BJ (cell line): ENCODE data around the gene MIF. TPM values are rescaled to one million over a fixed set of nuclear protein-coding genes. Genes with fewer than 3 reads are reported as not detected.

Experiments used
- CTCF ChIA-PET: fragments of 350-600 bp; formaldehyde crosslinking; extraction: SDS; loops from one replicate; lab custom pipeline; 2021; ENCODE audit warnings: antibody characterized with exemption, inconsistent platforms; lab: Yijun Ruan, JAX
- POLR2A ChIA-PET: fragments of 300-600 bp; sonication (Branson Sonifier 250); formaldehyde crosslinking; extraction: SDS; loops from one replicate; lab custom pipeline; 2021; ENCODE audit warnings: antibody characterized with exemption; lab: Charles Lee
- DNase-seq: peaks from one replicate; pipeline ENCODE4 v3.0.0-alpha.2; 2011; ENCODE audit warnings: low read depth
- H3K27me3 ChIP-seq: 2 replicates; pipeline ENCODE4 v1.6.0; 2011; ENCODE audit warnings: low read length; ENCODE audit not compliant: control insufficient read depth, insufficient read depth
- H3K36me3 ChIP-seq: 2 replicates; pipeline ENCODE4 v1.5.1; 2011; ENCODE audit warnings: low read length; ENCODE audit not compliant: control insufficient read depth, insufficient read depth
- H3K4me3 ChIP-seq: 2 replicates; pipeline ENCODE4 v1.5.1; 2011; ENCODE audit warnings: low read depth, mild to moderate bottlenecking, control low read depth, low read length
- polyA plus RNA-seq: library from polyadenylated mRNA; depleted of rRNA; stranded (reverse); fragments of >200 nt; gene quantifications from 2 replicates; pipeline ENCODE4 v1.2.3, GENCODE V29; 2011
- TF ChIP-seq, protein P1 (sequence below): IDR thresholded peaks from 2 replicates; pipeline ENCODE4 v1.5.1; 2011; ENCODE audit warnings: low read depth, mild to moderate bottlenecking, control low read depth, inconsistent platforms, low read length, moderate library complexity; ENCODE audit not compliant: insufficient read depth

The MIF gene
- polyA plus RNA-seq, 1 experiment, result 202 TPM

GRCh38 chr22:23908587-23909205 lies 14.5 kb downstream of the MIF start:
- TF ChIP-seq, protein P1, sequence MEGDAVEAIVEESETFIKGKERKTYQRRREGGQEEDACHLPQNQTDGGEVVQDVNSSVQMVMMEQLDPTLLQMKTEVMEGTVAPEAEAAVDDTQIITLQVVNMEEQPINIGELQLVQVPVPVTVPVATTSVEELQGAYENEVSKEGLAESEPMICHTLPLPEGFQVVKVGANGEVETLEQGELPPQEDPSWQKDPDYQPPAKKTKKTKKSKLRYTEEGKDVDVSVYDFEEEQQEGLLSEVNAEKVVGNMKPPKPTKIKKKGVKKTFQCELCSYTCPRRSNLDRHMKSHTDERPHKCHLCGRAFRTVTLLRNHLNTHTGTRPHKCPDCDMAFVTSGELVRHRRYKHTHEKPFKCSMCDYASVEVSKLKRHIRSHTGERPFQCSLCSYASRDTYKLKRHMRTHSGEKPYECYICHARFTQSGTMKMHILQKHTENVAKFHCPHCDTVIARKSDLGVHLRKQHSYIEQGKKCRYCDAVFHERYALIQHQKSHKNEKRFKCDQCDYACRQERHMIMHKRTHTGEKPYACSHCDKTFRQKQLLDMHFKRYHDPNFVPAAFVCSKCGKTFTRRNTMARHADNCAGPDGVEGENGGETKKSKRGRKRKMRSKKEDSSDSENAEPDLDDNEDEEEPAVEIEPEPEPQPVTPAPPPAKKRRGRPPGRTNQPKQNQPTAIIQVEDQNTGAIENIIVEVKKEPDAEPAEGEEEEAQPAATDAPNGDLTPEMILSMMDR, result no peak
- H3K27me3 ChIP-seq, result no peaks in the 10 kb centered on the region
- no peak overlapping the region for H3K4me3 ChIP-seq
- CTCF ChIA-PET, result interaction anchor here (1.0 to 1.4 kb wide), 2 partner anchors 14 to 47 kb away, joined by 3 to 8 read pairs; partner anchors contain the start of gene MIF
- POLR2A ChIA-PET, result interaction anchor here (0.5 to 0.7 kb wide), 2 partner anchors 65 to 74 kb away, joined by 3 to 6 read pairs; no protein-coding TSS in a partner anchor
- DNase-seq, result no peak
- no peaks in the 10 kb centered on the region for H3K36me3 ChIP-seq

DNA sequence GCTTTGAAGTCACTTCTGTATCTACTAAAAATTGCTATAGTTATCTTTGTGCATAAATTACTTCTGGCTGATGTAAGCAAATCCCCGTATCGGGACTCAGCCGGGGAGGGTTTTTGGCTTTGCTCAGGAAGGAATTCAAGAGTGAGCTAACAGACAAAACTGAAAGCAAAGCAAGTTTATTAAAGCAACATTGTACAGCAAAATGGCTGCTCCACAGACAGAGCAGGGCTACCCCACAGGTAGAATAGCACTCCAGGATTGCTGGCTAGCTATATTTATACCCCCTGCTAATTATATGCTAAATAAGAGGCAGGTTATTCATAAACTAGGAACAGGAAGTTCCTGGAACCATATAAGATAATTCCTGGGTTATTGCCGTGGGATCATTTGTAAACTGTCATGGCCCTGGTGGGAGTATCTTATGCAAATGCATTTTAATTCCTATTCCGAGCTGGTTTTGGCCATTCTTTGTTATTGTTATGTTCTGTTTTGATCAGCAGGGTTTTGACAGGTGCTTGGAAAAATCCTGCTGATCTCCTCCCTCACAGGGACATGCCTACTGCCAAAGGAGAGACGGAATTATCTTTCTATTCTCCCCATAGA lies 15.2 kb downstream of the MIF start:
- TF ChIP-seq, protein P1, result no peak
- H3K27me3 ChIP-seq, result no peaks in the 10 kb centered on the region
- ChIA-PET POLR2A (no interaction called here), CTCF (interaction anchor here (1.0 to 1.4 kb wide), 2 partner anchors 15 to 48 kb away, joined by 3 to 8 read pairs; partner anchors contain the start of gene MIF)
- H3K36me3 ChIP-seq, result no peaks in the 10 kb centered on the region
- no peak for DNase-seq
- no peak overlapping the region for H3K4me3 ChIP-seq

DNA sequence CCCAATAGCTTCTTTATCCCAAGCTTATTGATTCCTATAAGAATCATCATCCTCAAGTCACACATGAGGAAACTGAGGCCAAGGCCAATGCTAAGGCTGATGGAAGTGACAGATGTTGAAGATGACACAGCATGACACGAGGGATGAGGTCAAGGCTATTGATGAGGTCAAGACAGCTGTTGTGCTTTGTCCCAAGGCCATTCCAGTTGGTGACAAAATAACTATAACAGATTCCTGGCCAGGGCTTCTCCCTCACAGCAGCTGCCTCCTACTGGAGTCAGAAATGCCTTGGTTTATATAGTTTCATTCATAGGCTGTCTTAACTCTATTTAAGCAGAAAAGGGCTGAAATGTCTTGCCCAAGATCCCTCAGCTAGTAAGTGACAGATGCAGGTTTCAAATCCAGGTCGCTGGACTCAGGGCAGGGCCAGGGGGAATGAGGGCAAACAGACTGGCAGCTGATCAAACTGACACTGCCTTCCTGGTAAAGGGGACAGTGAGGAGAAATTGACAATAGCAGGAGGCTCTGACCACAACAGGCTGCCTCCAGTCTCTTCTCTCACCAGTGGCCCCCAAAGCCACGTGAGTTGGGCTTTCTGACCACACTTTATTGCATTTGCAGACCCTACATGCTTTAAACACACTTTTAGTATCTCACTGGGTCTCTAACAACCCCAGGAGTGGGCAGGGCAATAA lies 16.5 kb downstream of the MIF start:
- ChIA-PET CTCF (interaction anchor here (0.7 kb wide), 1 partner anchor 12 kb away, joined by 3 read pairs; no protein-coding TSS in a partner anchor), POLR2A (no interaction called here)
- H3K27me3 ChIP-seq, result no peaks in the 10 kb centered on the region
- no peak for DNase-seq
- TF ChIP-seq, protein P1, result no peak
- no peak overlapping the region for H3K4me3 ChIP-seq
- no peaks in the 10 kb centered on the region; the same call in 1 of the 2 replicates for H3K36me3 ChIP-seq

GRCh38 chr22:23911318-23911980 lies 17.3 kb downstream of the MIF start:
- no peak for DNase-seq
- TF ChIP-seq, protein P1, result no peak
- Histone ChIP-seq H3K27me3 (no peaks in the 10 kb centered on the region), H3K4me3 (no peak overlapping the region), H3K36me3 (no peaks in the 10 kb centered on the region; the same call in 1 of the 2 replicates)
- ChIA-PET POLR2A (no interaction called here), CTCF (interaction anchor here (0.7 to 3.1 kb wide), 2 partner anchors 13 to 17 kb away, joined by 3 to 11 read pairs; partner anchors contain the start of gene MIF)
